KMS-11 (cell line): ENCODE measurements around the gene DHRS3.

Experiments
- H2AFZ ChIP-seq: fragments of 200-600 bp; sonication (generic); 2 replicates; pipeline ENCODE4 v1.6.1; 2016; ENCODE audit warnings: antibody characterized with exemption, mixed run types, low read depth
- H3K27ac ChIP-seq: fragments of 200-600 bp; sonication (generic); 2 replicates; pipeline ENCODE4 v1.6.1; 2016; ENCODE audit warnings: mild to moderate bottlenecking, mixed run types
- H3K27me3 ChIP-seq: fragments of 200-600 bp; sonication (generic); 2 replicates; pipeline ENCODE4 v1.6.1; 2017; ENCODE audit warnings: mild to moderate bottlenecking, low read depth, mixed run types, moderate library complexity; ENCODE audit not compliant: insufficient read depth
- H3K36me3 ChIP-seq: fragments of 200-600 bp; sonication (generic); 2 replicates; pipeline ENCODE4 v1.6.1; 2017; ENCODE audit warnings: mild to moderate bottlenecking, mixed run types; ENCODE audit not compliant: insufficient read depth
- H3K4me1 ChIP-seq: fragments of 200-600 bp; sonication (generic); 2 replicates; pipeline ENCODE4 v1.6.1; 2016; ENCODE audit warnings: mild to moderate bottlenecking, low read depth, mixed run types; ENCODE audit not compliant: poor library complexity, severe bottlenecking
- H3K4me2 ChIP-seq: fragments of 200-600 bp; sonication (generic); 2 replicates; pipeline ENCODE4 v1.7.0; 2016; ENCODE audit warnings: mild to moderate bottlenecking, mixed run types
- H3K4me3 ChIP-seq: fragments of 200-600 bp; sonication (generic); IDR thresholded peaks from 2 replicates; pipeline ENCODE4 v1.6.1; 2017; ENCODE audit warnings: low read depth, low read length, mixed read lengths; ENCODE audit not compliant: insufficient read depth
- H3K79me2 ChIP-seq: fragments of 200-600 bp; sonication (generic); 2 replicates; pipeline ENCODE4 v1.6.1; 2016; ENCODE audit warnings: low read depth, mixed run types; ENCODE audit not compliant: insufficient read depth
- H3K9ac ChIP-seq: fragments of 200-600 bp; sonication (generic); 2 replicates; pipeline ENCODE4 v1.6.1; 2016; ENCODE audit warnings: mild to moderate bottlenecking, mixed run types
- H4K20me1 ChIP-seq: fragments of 200-600 bp; sonication (generic); 2 replicates; pipeline ENCODE4 v1.6.1; 2016; ENCODE audit warnings: mild to moderate bottlenecking, mixed run types; ENCODE audit not compliant: insufficient read depth
- TF ChIP-seq, protein P1 (sequence below): fragments of 200-600 bp; sonication (generic); conservative IDR thresholded peaks from 2 replicates; pipeline ENCODE4 v1.6.1; 2017; ENCODE audit warnings: low read depth, mild to moderate bottlenecking, antibody characterized with exemption, low read length, moderate library complexity, mixed read lengths

The DHRS3 gene

DNA sequence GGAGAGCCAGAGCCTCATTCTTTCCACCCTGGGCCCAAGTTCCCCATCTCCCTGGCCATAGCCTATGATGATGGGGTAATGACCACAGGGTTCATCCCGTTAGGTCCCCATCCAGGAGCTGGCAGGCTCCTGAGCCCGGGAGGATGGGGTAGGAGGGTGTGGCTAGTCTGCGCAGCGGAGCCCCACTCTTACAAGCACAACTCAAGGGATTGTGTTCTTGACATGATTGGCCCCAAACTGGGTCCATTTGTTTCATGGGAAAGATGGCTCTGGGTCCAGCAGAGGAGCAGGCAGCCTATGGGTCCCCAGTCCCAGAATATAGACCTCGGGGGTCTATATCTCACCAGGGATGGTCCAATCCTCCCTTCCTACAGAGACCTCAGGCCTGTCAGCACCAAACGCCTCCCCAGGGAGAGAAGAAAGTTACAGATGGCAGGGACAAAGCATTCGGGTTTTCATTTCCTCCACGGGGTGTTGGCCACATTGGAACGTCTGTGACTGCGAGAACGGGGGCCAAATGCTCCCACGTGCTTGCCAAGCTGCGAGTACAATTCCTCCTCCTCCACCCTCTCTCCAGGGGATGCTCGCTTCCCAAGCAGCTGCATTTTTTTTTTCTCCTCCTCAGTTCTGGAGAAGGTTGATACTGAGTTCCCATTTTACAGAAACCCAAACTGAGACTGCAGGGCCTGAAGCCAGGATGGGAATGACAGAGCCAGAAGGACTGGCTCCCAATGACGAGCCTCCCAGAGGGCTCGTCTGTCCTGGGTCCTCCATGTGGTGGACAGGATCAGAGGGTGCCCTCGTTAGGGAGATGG lies 71.0 kb downstream of the DHRS3 start:
- no peaks in the 10 kb centered on the region for H3K79me2 ChIP-seq
- H3K36me3 ChIP-seq: no peaks in the 10 kb centered on the region
- no peaks in the 10 kb centered on the region for H3K27me3 ChIP-seq
- H3K4me2 ChIP-seq: no peak overlapping the region
- TF ChIP-seq, protein P1, sequence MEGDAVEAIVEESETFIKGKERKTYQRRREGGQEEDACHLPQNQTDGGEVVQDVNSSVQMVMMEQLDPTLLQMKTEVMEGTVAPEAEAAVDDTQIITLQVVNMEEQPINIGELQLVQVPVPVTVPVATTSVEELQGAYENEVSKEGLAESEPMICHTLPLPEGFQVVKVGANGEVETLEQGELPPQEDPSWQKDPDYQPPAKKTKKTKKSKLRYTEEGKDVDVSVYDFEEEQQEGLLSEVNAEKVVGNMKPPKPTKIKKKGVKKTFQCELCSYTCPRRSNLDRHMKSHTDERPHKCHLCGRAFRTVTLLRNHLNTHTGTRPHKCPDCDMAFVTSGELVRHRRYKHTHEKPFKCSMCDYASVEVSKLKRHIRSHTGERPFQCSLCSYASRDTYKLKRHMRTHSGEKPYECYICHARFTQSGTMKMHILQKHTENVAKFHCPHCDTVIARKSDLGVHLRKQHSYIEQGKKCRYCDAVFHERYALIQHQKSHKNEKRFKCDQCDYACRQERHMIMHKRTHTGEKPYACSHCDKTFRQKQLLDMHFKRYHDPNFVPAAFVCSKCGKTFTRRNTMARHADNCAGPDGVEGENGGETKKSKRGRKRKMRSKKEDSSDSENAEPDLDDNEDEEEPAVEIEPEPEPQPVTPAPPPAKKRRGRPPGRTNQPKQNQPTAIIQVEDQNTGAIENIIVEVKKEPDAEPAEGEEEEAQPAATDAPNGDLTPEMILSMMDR: no peak
- H3K27ac ChIP-seq: no peak overlapping the region
- no peaks in the 10 kb centered on the region for H4K20me1 ChIP-seq
- H3K4me3 ChIP-seq: no peak overlapping the region
- no peak overlapping the region for H2AFZ ChIP-seq
- no peaks in the 10 kb centered on the region for H3K4me1 ChIP-seq
- H3K9ac ChIP-seq: no peak overlapping the region

DNA sequence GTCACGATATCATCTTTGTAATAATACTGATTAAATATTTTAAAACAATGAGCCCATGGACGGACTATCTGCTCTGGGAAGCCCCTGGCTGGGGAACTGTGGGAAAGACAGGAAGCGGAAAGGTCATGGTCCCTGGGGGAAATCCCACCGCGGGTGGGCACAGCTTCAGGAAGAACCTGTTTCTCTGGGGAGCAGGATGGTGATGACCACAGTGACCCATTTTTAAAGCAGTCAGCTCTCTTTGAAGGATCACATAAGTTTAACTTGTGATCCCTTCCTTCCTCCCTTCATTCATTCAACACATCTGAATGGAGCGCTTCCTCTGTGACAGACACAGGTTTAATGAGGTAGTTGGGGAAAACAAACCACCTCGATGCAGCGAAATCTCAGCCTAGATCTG lies 73.0 kb downstream of the DHRS3 start:
- H3K36me3 ChIP-seq: no peaks in the 10 kb centered on the region

GRCh38 chr1:12544357-12544756 lies 73.7 kb downstream of the DHRS3 start:
- Histone ChIP-seq H3K4me3 (no peak overlapping the region), H3K4me2 (no peak overlapping the region), H3K9ac (no peak overlapping the region), H3K36me3 (no peaks in the 10 kb centered on the region), H4K20me1 (no peaks in the 10 kb centered on the region), H3K4me1 (no peaks in the 10 kb centered on the region), H3K27me3 (no peaks in the 10 kb centered on the region), H3K27ac (no peak overlapping the region), H3K79me2 (no peaks in the 10 kb centered on the region), H2AFZ (no peak overlapping the region)
- TF ChIP-seq, protein P1: no peak

More for the DNA sequence above, 73.0 kb downstream of the DHRS3 start:
- Histone ChIP-seq H3K4me2 (no peak overlapping the region), H3K27me3 (no peaks in the 10 kb centered on the region), H3K79me2 (no peaks in the 10 kb centered on the region), H3K9ac (no peak overlapping the region), H4K20me1 (no peaks in the 10 kb centered on the region), H2AFZ (no peak overlapping the region), H3K4me1 (no peaks in the 10 kb centered on the region), H3K4me3 (no peak overlapping the region), H3K27ac (no peak overlapping the region)
- TF ChIP-seq, protein P1: no peak

- Histone ChIP-seq H2AFZ (no peak overlapping the region), H4K20me1 (no peaks in the 10 kb centered on the region), H3K27ac (no peak overlapping the region), H3K79me2 (no peaks in the 10 kb centered on the region), H3K4me1 (no peaks in the 10 kb centered on the region), H3K4me2 (no peak overlapping the region), H3K9ac (no peak overlapping the region), H3K4me3 (no peak overlapping the region), H3K27me3 (no peaks in the 10 kb centered on the region), H3K36me3 (no peaks in the 10 kb centered on the region)
- TF ChIP-seq, protein P1: no peak
Measured at GRCh38 chr1:12543740-12544154, 74.3 kb downstream of the DHRS3 start.
